Heart right ventricle (tissue), 16 donors: Measurements from ENCODE around the gene CACNA1C. TPM values are rescaled to one million over a fixed set of nuclear protein-coding genes. Genes with fewer than 3 reads are reported as not detected.

Experiments used
- ATAC-seq, 8 donors: fragments of 200-7000 bp; cut with Tn5 transposase; one replicate each; pipeline ENCODE4 v1.9.1; 2020; ENCODE audit warnings: mild to moderate bottlenecking in 8 of 8, moderate library complexity in 8 of 8, moderate number of reproducible peaks in 1 of 8
- DNase-seq, 2 donors: peaks; one replicate each; pipeline ENCODE4 v3.0.0-alpha.2; 2020
- H3K27ac ChIP-seq, 10 donors: fragments of 200-600 bp; sonication (generic) in 2 of 10; one replicate each; pipeline versions ENCODE4 v1.5.0 to v1.8.0; 2020 to 2022; ENCODE audit warnings: mild to moderate bottlenecking in 3 of 10
- H3K27me3 ChIP-seq, 7 donors: fragments of 200-600 bp; one replicate each; pipeline ENCODE4 v1.8.0; 2021 to 2022; ENCODE audit warnings: mild to moderate bottlenecking in 2 of 7
- H3K36me3 ChIP-seq, 9 donors: fragments of 200-600 bp; sonication (generic) in 1 of 9; one replicate each; pipeline versions ENCODE4 v1.5.0 to v1.8.0; 2020 to 2022; ENCODE audit warnings: mild to moderate bottlenecking in 2 of 9
- H3K4me1 ChIP-seq, 9 donors: fragments of 200-600 bp; sonication (generic) in 1 of 9; one replicate each; pipeline versions ENCODE4 v1.5.0 to v1.8.0; 2020 to 2022; ENCODE audit warnings: mild to moderate bottlenecking in 4 of 9
- H3K4me3 ChIP-seq, 10 donors: fragments of 200-600 bp; sonication (generic) in 2 of 10; one replicate each; pipeline versions ENCODE4 v1.5.0 to v1.8.0; 2020 to 2022; ENCODE audit warnings: mild to moderate bottlenecking in 7 of 10, moderate library complexity in 2 of 10
- H3K9me3 ChIP-seq, 11 donors: fragments of 200-600 bp in 10 of 11; sonication (generic) in 2 of 11; one replicate each; pipeline versions ENCODE4 v1.5.0 to v1.8.0; 2013 to 2022; ENCODE audit warnings: mild to moderate bottlenecking in 2 of 11, control low read depth in 1 of 11, moderate library complexity in 1 of 11
- CTCF ChIP-seq, 9 donors: fragments of 200-600 bp; sonication (generic) in 2 of 9; IDR thresholded peaks; one replicate each; pipeline versions ENCODE4 v1.5.0 to v1.8.0; 2021 to 2022; ENCODE audit warnings: antibody characterized with exemption in 9 of 9, mild to moderate bottlenecking in 5 of 9, moderate library complexity in 1 of 9
- WGBS, 2 donors: extraction: QIAGEN DNeasy Blood & Tissue Kit; methylation state at CpG; one replicate each; pipeline ENCODE4 v1.1.7; 2013; ENCODE audit warnings: inconsistent platforms in 1 of 2; 5-methylcytosine and 5-hydroxymethylcytosine counted together
- intact Hi-C, 10 donors: fragments of 100-400 bp; cut with DNase I; formaldehyde crosslinking; loops; one replicate each; pipeline versions ENCODE4 v1.11.1 to v1.14.2; 2022
- polyA plus RNA-seq, 2 donors: library from polyadenylated mRNA; stranded (reverse); fragments of 200-250 nt; gene quantifications; one replicate each; pipeline ENCODE4 v1.2.3, GENCODE V29; 2013
- total RNA-seq, 10 donors: library from RNA; stranded (reverse); fragmentation: NEBNext Ultra II Directional in 3 of 10; extraction: Animal tissue kit (Norgen Biotek cat#: 25700) in 3 of 10; gene quantifications; one replicate each; pipeline versions ENCODE4 v1.2.1 to v1.2.4, GENCODE V29; 2021 to 2023
- donor health status: Arrhythmogenic right ventricular cardiomyopathy.
- donor health status: ischemic (EF 13 %, LVEDD 7.1; RV severe dilation, severe dysfunction).
- donor health status: healthy with polysubstance abuse.
- donor health status: DM: no; HTN: yes; CAD: no.
- donor health status: DM: no; HTN: no; CAD: no.
- donor health status: ischemic (EF 25% LVEDD 6.9; RV normal size, moderate dysfunction).
- donor health status: ischemic (EF 25% LVEDD 5.7; RV mildly dilated, moderate dysfunction).
- donor health status: healthy.
- donor health status: DM: yes; HTN: yes; CAD: no.
- donor health status: Ischemic cardiomyopathy.
- donor health status: ischemic (EF 35%, LVEDD 5.7; RV mildly dilated, moderate dysfunction).
- donor health status: nonischemic (EF 11% LVEDD 7.7; RV severe dilation, severe dysfunction).
- donor health status: DM: yes; HTN: yes; CAD: no.
- donor health status: PGD.
- donor health status: ischemic (EF 29% LVEDD 5.4; RV normal size, mild dysfunction).
- donor health status: nonischemic (EF 23%, LVEDD 6.1; RV moderate dilation, normal function).

Gene CACNA1C
- total and polyA plus RNA-seq, 12 donors, result 19.1 to 222 (median 183) TPM

- 16 to 24% methylated on average over 12 of the region's 12 CpGs for WGBS, 2 donors
- DNase-seq (peak in 1 of 2 donors; percentile 29), ATAC-seq (peak in 5 of 8 donors; percentile 29 to 59 (median 46))
- TF ChIP-seq CTCF (IDR thresholded peaks at IDR 0.05), result no peak
- Histone ChIP-seq H3K9me3 (peaks cover 0 to 5% (median under 1%) of the 10 kb centered on the region in 11 donors), H3K36me3 (peaks cover 0 to 2% (median 0%) of the 10 kb centered on the region in 9 donors), H3K27me3 (no peaks in the 10 kb centered on the region), H3K27ac (peak overlapping the region in 6 of 10 donors; percentile 5 to 64 (median 34)), H3K4me3 (no peak overlapping the region), H3K4me1 (peaks cover 8 to 79% (median 62%) of the 10 kb centered on the region in 9 donors)
- intact Hi-C loops, result no loop called here
Observed at GRCh38 chr12:2172491-2173214, 119.9 kb downstream of the CACNA1C start.

GRCh38 chr12:2173971-2174370, 121.2 kb downstream of the CACNA1C start:
- H3K27ac ChIP-seq, result peak overlapping the region in 1 of 10 donors; percentile 16
- intact Hi-C loops, result no loop called here
- TF ChIP-seq CTCF (IDR thresholded peaks at IDR 0.05), result no peak

GRCh38 chr12:2177003-2177402, 124.2 kb downstream of the CACNA1C start:
- no peak overlapping the region for H3K27ac ChIP-seq
- 59 to 77% methylated on average over 6 of the region's 6 CpGs for WGBS, 2 donors
- no peak overlapping the region for H3K4me3 ChIP-seq
- no peak for TF ChIP-seq CTCF (IDR thresholded peaks at IDR 0.05)
- intact Hi-C loops, result no loop called here
- peaks cover 11 to 82% (median 56%) of the 10 kb centered on the region in 9 donors for H3K4me1 ChIP-seq
- no peaks in the 10 kb centered on the region for H3K27me3 ChIP-seq
- H3K36me3 ChIP-seq, result no peaks in the 10 kb centered on the region
- ATAC-seq (no peak), DNase-seq (no peak)
- H3K9me3 ChIP-seq, result no peaks in the 10 kb centered on the region

More at GRCh38 chr12:2173971-2174370, 121.2 kb downstream of the CACNA1C start:
- H3K27me3 ChIP-seq, result no peaks in the 10 kb centered on the region
- peaks cover 8 to 86% (median 59%) of the 10 kb centered on the region in 9 donors for H3K4me1 ChIP-seq
- H3K4me3 ChIP-seq, result no peak overlapping the region
- WGBS, 2 donors, result 74 to 82% methylated on average over 4 of the region's 4 CpGs
- DNase-seq, result no peak
- peaks cover 0 to 2% (median 0%) of the 10 kb centered on the region in 9 donors for H3K36me3 ChIP-seq
- ATAC-seq, result no peak
- no peaks in the 10 kb centered on the region for H3K9me3 ChIP-seq

GRCh38 chr12:2177751-2178150, 125.0 kb downstream of the CACNA1C start:
- intact Hi-C loops, result no loop called here
- Histone ChIP-seq H3K27ac (peak overlapping the region in 1 of 10 donors; percentile 11), H3K4me3 (no peak overlapping the region), H3K36me3 (peaks cover 0 to 3% (median 0%) of the 10 kb centered on the region in 9 donors), H3K4me1 (peaks cover 10 to 75% (median 51%) of the 10 kb centered on the region in 9 donors), H3K27me3 (no peaks in the 10 kb centered on the region), H3K9me3 (no peaks in the 10 kb centered on the region)
- WGBS, 2 donors, result 76 to 85% methylated on average over 3 of the region's 3 CpGs
- no peak for DNase-seq
- TF ChIP-seq CTCF (IDR thresholded peaks at IDR 0.05), result no peak
- ATAC-seq, result no peak
